GM18505 (cell line): Measurements from ENCODE around the gene INTS15.

Experiments
- ATAC-seq: cut with Tn5 transposase; IDR thresholded peaks from one replicate; pipeline ENCODE4 v1.9.1; 2021; ENCODE audit not compliant: unreplicated experiment
- POLR2A ChIP-seq: IDR thresholded peaks from 4 replicates; pipeline ENCODE4 v1.6.1; 2011; ENCODE audit warnings: borderline replicate concordance; ENCODE audit not compliant: insufficient read depth, insufficient read length; ENCODE audit errors: extremely low read depth

The INTS15 gene

GRCh38 chr7:6636741-6637543 lies 47.1 kb downstream of the INTS15 start, which contains the start of gene ZNF316:
Gene ZNF316, plus strand, starts transcription at chr7:6637318. Its CDS starts 5,092 bp downstream, at chr7:6642410.
- ATAC-seq = peak; percentile 71
- peak; percentile 73 for TF ChIP-seq POLR2A

GRCh38 chr7:6637544-6638229 lies 47.9 kb downstream of the INTS15 start:
- TF ChIP-seq POLR2A = peak; percentile 30
- ATAC-seq = peak; percentile 78

- TF ChIP-seq POLR2A = no peak
- ATAC-seq = no peak
Observed at GRCh38 chr7:6639032-6639431, 49.2 kb downstream of the INTS15 start.

GRCh38 chr7:6639627-6640026 lies 49.8 kb downstream of the INTS15 start:
- ATAC-seq = no peak
- no peak for TF ChIP-seq POLR2A

- no peak for ATAC-seq
- TF ChIP-seq POLR2A = no peak
Observed at GRCh38 chr7:6640246-6640721, 50.5 kb downstream of the INTS15 start.

GRCh38 chr7:6641305-6642035 lies 51.6 kb downstream of the INTS15 start:
- ATAC-seq = no peak
- TF ChIP-seq POLR2A = no peak

- no peak for TF ChIP-seq POLR2A
- ATAC-seq = no peak
Observed at GRCh38 chr7:6642239-6642839, 52.5 kb downstream of the INTS15 start.

GRCh38 chr7:6642861-6643640 lies 53.2 kb downstream of the INTS15 start:
- no peak for ATAC-seq

GRCh38 chr7:6643915-6644625 lies 54.2 kb downstream of the INTS15 start:
- TF ChIP-seq POLR2A = no peak
- no peak for ATAC-seq

More at GRCh38 chr7:6642861-6643640, 53.2 kb downstream of the INTS15 start:
- no peak for TF ChIP-seq POLR2A

- no peak for ATAC-seq
- no peak for TF ChIP-seq POLR2A
Observed at GRCh38 chr7:6644728-6645127, 54.9 kb downstream of the INTS15 start.

- no peak for TF ChIP-seq POLR2A
- ATAC-seq = no peak
Observed at GRCh38 chr7:6646465-6646864, 56.6 kb downstream of the INTS15 start.

- ATAC-seq = no peak
- TF ChIP-seq POLR2A = no peak
Observed at GRCh38 chr7:6647080-6647479, 57.3 kb downstream of the INTS15 start.
